GM23338 (cell line): ENCODE measurements around the gene C16orf95. TPM values are rescaled to one million over a fixed set of nuclear protein-coding genes. Genes with fewer than 3 reads are reported as not detected.

Experiments
- ATAC-seq: fragments of 200-7000 bp; cut with Tn5 transposase; 3 replicates; pipeline ENCODE4 v1.9.1; 2020
- DNase-seq: peaks from one replicate; pipeline ENCODE4 v3.0.0-alpha.2; 2015; ENCODE audit warnings: low spot score
- H2AFZ ChIP-seq: fragments of 200-600 bp; sonication (generic); 2 replicates; pipeline ENCODE4 v1.8.0; 2016; ENCODE audit warnings: antibody characterized with exemption, mild to moderate bottlenecking, moderate library complexity
- H3F3A ChIP-seq: fragments of 200-600 bp; sonication (generic); replicated peaks from 2 replicates; pipeline ENCODE4 v1.8.0; 2017; ENCODE audit warnings: antibody characterized with exemption, mixed run types, low read depth
- H3K27ac ChIP-seq: fragments of 200-600 bp; sonication (generic); 2 replicates; pipeline ENCODE4 v1.6.1; 2016; ENCODE audit warnings: low read depth
- H3K27me3 ChIP-seq: fragments of 200-600 bp; sonication (generic); 2 replicates; pipeline ENCODE4 v1.8.0; 2016; ENCODE audit warnings: mild to moderate bottlenecking, mixed run types, moderate library complexity; ENCODE audit not compliant: insufficient read depth
- H3K36me3 ChIP-seq: fragments of 200-600 bp; sonication (generic); 2 replicates; pipeline ENCODE4 v1.8.0; 2016; ENCODE audit warnings: mild to moderate bottlenecking; ENCODE audit not compliant: insufficient read depth
- H3K4me1 ChIP-seq: fragments of 200-600 bp; sonication (generic); 2 replicates; pipeline ENCODE4 v1.8.0; 2016; ENCODE audit warnings: mild to moderate bottlenecking, moderate library complexity; ENCODE audit not compliant: insufficient read depth
- H3K4me2 ChIP-seq: fragments of 200-600 bp; sonication (generic); 2 replicates; pipeline ENCODE4 v1.7.1; 2017; ENCODE audit warnings: mixed run types
- H3K4me3 ChIP-seq: fragments of 200-600 bp; sonication (generic); 2 replicates; pipeline ENCODE4 v1.6.1; 2016; ENCODE audit warnings: mixed run types
- H3K79me2 ChIP-seq: fragments of 200-600 bp; sonication (generic); replicated peaks from 2 replicates; pipeline ENCODE4 v1.8.0; 2017; ENCODE audit warnings: mild to moderate bottlenecking; ENCODE audit not compliant: insufficient read depth
- H3K9me2 ChIP-seq: fragments of 200-600 bp; sonication (generic); 2 replicates; pipeline ENCODE4 v1.8.0; 2017; ENCODE audit not compliant: insufficient read depth
- H4K20me1 ChIP-seq: fragments of 200-600 bp; sonication (generic); replicated peaks from 2 replicates; pipeline ENCODE4 v1.8.0; 2017; ENCODE audit warnings: mild to moderate bottlenecking; ENCODE audit not compliant: insufficient read depth
- H3K27ac Mint-ChIP-seq: 2 replicates; pipeline ENCODE4 v1.8.0; 2020; ENCODE audit warnings: inconsistent platforms, mild to moderate bottlenecking, moderate library complexity, mixed read lengths
- H3K27me3 Mint-ChIP-seq: 3 replicates; pipeline ENCODE4 v1.8.0; 2022; ENCODE audit warnings: low read depth, mild to moderate bottlenecking, moderate library complexity, mixed read lengths, inconsistent platforms; ENCODE audit not compliant: insufficient read depth, poor library complexity
- H3K36me3 Mint-ChIP-seq: 3 replicates; pipeline ENCODE4 v1.8.0; 2021; ENCODE audit warnings: low read depth, mild to moderate bottlenecking, inconsistent platforms, moderate library complexity, mixed read lengths
- H3K4me1 Mint-ChIP-seq: 3 replicates; pipeline ENCODE4 v1.8.0; 2020; ENCODE audit warnings: mild to moderate bottlenecking, inconsistent platforms, mixed read lengths
- H3K4me3 Mint-ChIP-seq: 3 replicates; pipeline ENCODE4 v1.8.0; 2021; ENCODE audit warnings: moderate library complexity, mild to moderate bottlenecking, inconsistent platforms, mixed read lengths
- H3K9me3 Mint-ChIP-seq: 3 replicates; pipeline ENCODE4 v1.8.0; 2020; ENCODE audit warnings: moderate library complexity, mild to moderate bottlenecking, inconsistent platforms, mixed read lengths
- CREB1 ChIP-seq: fragments of 250-450 bp; sonication (Bioruptor Pico); IDR thresholded peaks from 2 replicates; pipeline ENCODE4 v1.5.0; 2020; ENCODE audit warnings: low read depth, mild to moderate bottlenecking, moderate library complexity
- CTCF ChIP-seq, 2 experiments: fragments of 200-600 bp in 1 of 2; sonication (generic) in 1 of 2; conservative IDR thresholded peaks; 2 replicates each; pipeline versions ENCODE4 v1.5.1 to v1.6.1; 2016 to 2017; ENCODE audit warnings: antibody characterized with exemption in 2 of 2, low read depth in 2 of 2, mild to moderate bottlenecking in 2 of 2, moderate library complexity in 1 of 2
- ETS1 ChIP-seq: IDR thresholded peaks from 2 replicates; pipeline ENCODE4 v1.6.1; 2016; ENCODE audit warnings: antibody characterized with exemption
- EZH2 ChIP-seq: fragments of 200-600 bp; sonication (generic); IDR thresholded peaks from one replicate; pipeline ENCODE4 v1.8.0; 2017; ENCODE audit warnings: antibody characterized with exemption, mild to moderate bottlenecking, low read depth; ENCODE audit not compliant: unreplicated experiment
- EZH2phosphoT487 ChIP-seq: fragments of 200-600 bp; sonication (generic); IDR thresholded peaks from one replicate; pipeline ENCODE4 v1.8.1; 2018; ENCODE audit warnings: antibody characterized with exemption; ENCODE audit not compliant: unreplicated experiment
- JUNB ChIP-seq: IDR thresholded peaks from one replicate; pipeline ENCODE4 v1.6.1; 2016; ENCODE audit warnings: antibody characterized with exemption; ENCODE audit not compliant: unreplicated experiment
- NANOG ChIP-seq: IDR thresholded peaks from 2 replicates; pipeline ENCODE4 v1.6.1; 2016; ENCODE audit warnings: antibody characterized with exemption, borderline replicate concordance
- POLR2AphosphoS5 ChIP-seq: IDR thresholded peaks from 2 replicates; pipeline ENCODE4 v1.6.1; 2016; ENCODE audit warnings: antibody characterized with exemption, low read depth
- REST ChIP-seq: IDR thresholded peaks from one replicate; pipeline ENCODE4 v1.6.1; 2018; ENCODE audit warnings: antibody characterized with exemption; ENCODE audit not compliant: unreplicated experiment
- STAT1 ChIP-seq: IDR thresholded peaks from one replicate; pipeline ENCODE4 v1.6.1; 2016; ENCODE audit warnings: antibody characterized with exemption; ENCODE audit not compliant: unreplicated experiment
- ZNF114 ChIP-seq: fragments of 250-450 bp; sonication (Bioruptor Pico); IDR thresholded peaks from 2 replicates; pipeline ENCODE4 v1.5.0; 2020; ENCODE audit warnings: mild to moderate bottlenecking, moderate library complexity
- ZNF331 ChIP-seq: fragments of 250-450 bp; sonication (Bioruptor Pico); IDR thresholded peaks from 2 replicates; pipeline ENCODE4 v1.5.0; 2020; ENCODE audit warnings: low read depth, mild to moderate bottlenecking, moderate library complexity
- ZNF462 ChIP-seq: fragments of 250-450 bp; sonication (Bioruptor Pico); IDR thresholded peaks from 2 replicates; pipeline ENCODE4 v1.5.0; 2020; ENCODE audit warnings: mild to moderate bottlenecking, moderate library complexity
- polyA plus RNA-seq: library from polyadenylated mRNA; unstranded; fragments of >200 nt; fragmentation: Nextera tagmentation; extraction: Ambion mirVana; gene quantifications from 2 replicates; pipeline ENCODE4 v1.2.1, GENCODE V29; 2016
- total RNA-seq: library from RNA; depleted of rRNA; stranded (reverse); fragments of >200 nt; shearing (Covaris generic); gene quantifications from 2 replicates; pipeline ENCODE4 v1.2.3, GENCODE V29; 2014

The C16orf95 gene
- total and polyA plus RNA-seq, 2 experiments from 2014 or later = 1.2 to 3.9 TPM

GRCh38 chr16:87344165-87344930 lies 27.2 kb upstream of the C16orf95 start:
- no peak overlapping the region for H3K4me2 ChIP-seq
- peaks cover 18% of the 10 kb centered on the region for H3K36me3 Mint-ChIP-seq
- no peaks in the 10 kb centered on the region for H3F3A ChIP-seq
- H3K36me3 ChIP-seq = no peaks in the 10 kb centered on the region; the same call in 1 of the 2 replicates
- no peak overlapping the region for H3K4me3 Mint-ChIP-seq
- no peak overlapping the region for H3K27ac ChIP-seq
- peaks cover 15% of the 10 kb centered on the region for H3K4me1 Mint-ChIP-seq
- no peaks in the 10 kb centered on the region for H3K9me2 ChIP-seq
- H3K4me3 ChIP-seq = no peak overlapping the region
- no peaks in the 10 kb centered on the region; the same call in 2 of the 3 replicates for H3K9me3 Mint-ChIP-seq
- no peaks in the 10 kb centered on the region for H3K4me1 ChIP-seq
- H3K27ac Mint-ChIP-seq = peak overlapping the region; percentile 49; the same call in 1 of the 2 replicates
- peaks cover 4% of the 10 kb centered on the region for H4K20me1 ChIP-seq
- H3K27me3 ChIP-seq = no peaks in the 10 kb centered on the region
- H3K79me2 ChIP-seq = no peaks in the 10 kb centered on the region; the same call in 1 of the 2 replicates
- DNase-seq (no peak), ATAC-seq (no peak)
- H2AFZ ChIP-seq = no peak overlapping the region
- no peak for TF ChIP-seq ETS1
- TF ChIP-seq REST = no peak
- no peak for TF ChIP-seq ZNF462
- TF ChIP-seq EZH2 = no peak
- no peak for TF ChIP-seq CREB1
- TF ChIP-seq ZNF114 = no peak
- no peak for TF ChIP-seq POLR2AphosphoS5
- no peak for TF ChIP-seq NANOG
- TF ChIP-seq ZNF331 (CRISPR knock-in tag) = no peak
- no peak for TF ChIP-seq EZH2phosphoT487
- TF ChIP-seq JUNB = no peak
- no peak for TF ChIP-seq STAT1
- TF ChIP-seq CTCF (conservative IDR thresholded peaks at IDR 0.05; ENCODE audit: low read depth in 2 of 2) = no peak
- peaks cover 12% of the 10 kb centered on the region for H3K27me3 Mint-ChIP-seq
